HG02678 (cell line): Measurements from ENCODE around the gene RAPGEF2.

Experiments
- ATAC-seq: cut with Tn5 transposase; IDR thresholded peaks from one replicate; pipeline ENCODE4 v1.9.1; 2021; ENCODE audit warnings: mild to moderate bottlenecking, moderate library complexity; ENCODE audit not compliant: unreplicated experiment

RAPGEF2 gene

DNA sequence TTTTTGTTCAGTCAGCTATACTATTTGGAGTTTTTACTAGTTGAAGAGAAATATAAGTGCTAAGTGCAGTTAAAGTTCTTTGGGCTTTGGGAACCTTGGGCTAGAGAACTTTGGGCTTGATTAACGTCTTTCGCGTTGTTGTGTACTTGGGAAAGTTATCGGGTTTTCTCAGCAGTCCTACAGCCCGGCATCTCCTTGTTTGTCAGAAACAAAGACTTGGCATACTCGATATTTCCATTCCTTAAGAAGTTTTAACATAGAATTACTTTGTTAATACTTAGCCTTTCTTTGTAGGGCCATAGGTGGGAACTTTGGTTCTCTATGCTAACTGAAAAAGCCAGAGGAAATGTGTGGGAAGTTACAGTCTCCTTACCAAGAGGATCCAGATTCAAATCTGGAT is 28.7 kb downstream of the RAPGEF2 start:
- no peak for ATAC-seq

DNA sequence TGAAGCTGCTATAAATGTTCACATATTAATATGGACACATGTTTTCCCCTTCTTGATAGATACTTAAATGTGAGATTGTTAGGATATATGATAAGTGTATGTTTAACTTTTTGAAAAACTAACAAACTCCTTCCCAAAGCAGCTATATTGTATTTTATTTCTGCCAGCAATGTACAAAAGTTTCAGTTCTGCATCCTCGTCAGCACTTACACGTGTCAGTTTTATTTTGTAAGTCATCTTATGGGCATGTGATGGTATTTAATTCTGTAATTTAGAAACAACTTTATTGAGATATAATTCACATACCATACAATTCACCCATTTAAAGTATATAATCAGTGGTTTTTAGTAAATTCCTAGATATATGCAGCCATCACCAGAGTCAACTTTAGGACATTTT is 31.6 kb downstream of the RAPGEF2 start:
- no peak for ATAC-seq

DNA sequence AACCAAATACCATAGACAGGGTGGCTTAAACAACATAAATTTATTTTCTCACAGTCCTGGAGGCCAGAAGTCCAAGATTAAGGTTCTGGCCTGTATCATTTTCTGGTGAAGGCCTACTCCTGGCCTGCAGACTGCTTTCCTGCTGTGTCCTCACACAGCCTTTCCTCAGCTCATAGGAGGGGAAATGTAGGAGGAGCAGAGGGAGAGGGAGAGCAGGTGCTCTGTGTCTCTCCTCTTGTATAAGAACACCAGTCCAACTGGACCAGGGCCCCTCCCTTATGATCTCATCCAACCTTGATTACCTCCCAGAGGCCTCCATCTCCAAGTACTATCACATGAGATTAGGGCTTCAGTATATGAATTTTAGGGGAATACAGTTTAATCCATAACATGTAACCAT is 34.3 kb downstream of the RAPGEF2 start:
- ATAC-seq, result no peak

DNA sequence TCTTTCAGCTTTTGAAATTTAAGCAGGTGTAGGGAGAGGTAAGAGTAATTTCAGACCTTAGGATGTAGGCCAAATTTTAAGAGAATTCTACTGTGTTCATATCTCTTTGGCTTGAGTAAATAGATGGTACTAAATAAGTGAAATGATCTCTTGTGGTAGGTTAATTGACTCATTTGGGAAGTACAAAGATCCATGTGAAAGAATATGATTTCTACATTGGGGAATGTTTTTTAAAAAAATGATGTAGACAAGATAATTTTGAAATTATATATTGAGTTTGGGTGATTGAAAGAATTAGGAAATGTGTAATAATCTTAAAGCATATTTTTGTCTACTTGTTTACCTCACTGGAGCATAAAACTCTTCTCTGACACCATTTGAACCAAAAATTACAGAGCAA is 35.6 kb downstream of the RAPGEF2 start:
- no peak for ATAC-seq

GRCh38 chr4:159141193-159141592 is 38.3 kb downstream of the RAPGEF2 start:
- no peak for ATAC-seq

- ATAC-seq, result no peak
Observed at GRCh38 chr4:159142241-159142640, 39.4 kb downstream of the RAPGEF2 start.

DNA sequence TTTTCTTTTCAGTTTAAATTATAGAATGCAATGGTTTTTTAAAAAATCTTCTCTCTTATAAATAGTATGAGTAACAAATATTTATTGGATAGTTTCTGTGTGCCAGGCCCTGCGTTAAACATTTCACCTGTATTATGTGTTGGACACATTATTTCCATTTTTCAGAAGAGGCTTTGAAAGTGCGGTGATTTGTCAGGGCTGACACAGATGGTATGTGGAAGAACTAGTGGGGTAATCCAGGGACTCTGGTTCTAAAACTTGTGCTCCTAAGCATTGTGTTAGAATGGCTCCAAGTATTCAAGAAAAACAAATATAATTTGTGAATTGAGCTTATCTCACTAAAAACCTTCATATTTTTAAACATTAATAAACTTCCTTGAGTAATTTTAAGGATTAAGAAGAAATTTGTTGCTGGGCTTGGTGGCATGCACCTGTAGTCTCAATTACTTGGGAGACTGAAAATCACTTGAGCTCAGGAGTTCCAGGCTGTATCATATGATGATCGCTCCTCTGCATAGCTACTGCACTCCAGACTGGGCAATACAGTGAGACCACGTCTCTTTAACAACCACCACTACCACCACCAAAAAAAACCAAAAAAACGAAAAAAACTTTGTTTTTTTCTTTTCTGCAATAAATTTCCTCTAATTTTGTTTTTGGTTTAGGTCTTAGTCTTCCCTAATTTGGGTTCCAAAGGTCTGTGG is 40.0 kb downstream of the RAPGEF2 start:
- no peak for ATAC-seq

DNA sequence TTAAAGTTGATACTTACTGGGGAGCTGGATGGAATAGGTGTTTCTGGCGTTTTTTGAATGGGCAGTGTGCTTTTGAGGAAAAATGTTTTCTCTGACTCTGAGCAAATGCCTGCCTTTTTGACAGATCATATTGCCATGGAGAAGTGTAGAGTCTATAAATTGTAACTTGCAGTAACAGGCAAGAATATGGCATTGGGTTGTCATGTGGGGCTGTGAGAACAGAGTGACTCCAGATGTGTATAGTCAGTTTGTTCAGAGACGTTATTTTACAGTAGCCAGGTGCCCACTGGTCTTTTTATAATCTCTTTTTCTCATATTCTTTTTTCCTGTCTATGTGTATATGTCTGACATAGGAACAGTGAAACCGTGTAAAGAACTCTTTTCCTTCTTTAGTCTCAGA is 40.8 kb downstream of the RAPGEF2 start:
- no peak for ATAC-seq

- ATAC-seq, result no peak
Observed at GRCh38 chr4:159144112-159144694, 41.3 kb downstream of the RAPGEF2 start.

GRCh38 chr4:159145318-159145991 is 42.6 kb downstream of the RAPGEF2 start:
- ATAC-seq, result no peak

DNA sequence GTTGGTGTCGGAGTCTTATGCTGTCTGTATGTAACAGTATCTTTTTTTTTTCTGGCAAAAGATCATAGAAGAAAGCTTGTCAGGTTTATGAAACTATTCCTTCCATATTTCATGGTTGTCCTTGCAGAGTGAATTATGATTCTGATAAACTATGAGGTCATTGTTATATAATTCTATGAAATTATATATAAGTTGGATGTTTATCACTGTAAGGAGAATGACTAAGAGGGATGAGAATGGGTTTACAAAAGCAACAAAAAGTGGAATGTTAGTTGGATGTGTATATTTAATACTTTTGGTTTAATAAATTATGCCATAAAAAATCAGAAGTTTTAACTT is 43.1 kb downstream of the RAPGEF2 start:
- no peak for ATAC-seq

DNA sequence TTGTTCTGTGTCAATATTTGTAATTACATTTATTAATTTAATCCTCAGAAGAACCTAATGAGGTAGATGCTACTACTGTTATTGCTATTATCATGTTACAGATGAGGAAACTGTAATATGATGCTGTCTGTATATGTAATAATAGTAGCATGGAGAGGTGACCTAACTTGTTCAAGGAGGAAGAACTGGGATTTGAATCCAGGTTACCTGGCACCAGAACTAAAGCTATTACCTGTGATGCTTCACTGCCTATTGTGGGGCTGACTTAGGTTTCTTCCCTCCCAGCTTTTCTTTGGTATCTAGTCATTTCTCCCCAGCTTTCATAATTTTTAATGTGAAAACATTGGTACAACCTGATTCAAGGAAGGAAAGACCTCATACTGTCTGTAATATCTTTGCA is 43.6 kb downstream of the RAPGEF2 start:
- no peak for ATAC-seq

- no peak for ATAC-seq
Observed at GRCh38 chr4:159148441-159148840, 45.6 kb downstream of the RAPGEF2 start.

DNA sequence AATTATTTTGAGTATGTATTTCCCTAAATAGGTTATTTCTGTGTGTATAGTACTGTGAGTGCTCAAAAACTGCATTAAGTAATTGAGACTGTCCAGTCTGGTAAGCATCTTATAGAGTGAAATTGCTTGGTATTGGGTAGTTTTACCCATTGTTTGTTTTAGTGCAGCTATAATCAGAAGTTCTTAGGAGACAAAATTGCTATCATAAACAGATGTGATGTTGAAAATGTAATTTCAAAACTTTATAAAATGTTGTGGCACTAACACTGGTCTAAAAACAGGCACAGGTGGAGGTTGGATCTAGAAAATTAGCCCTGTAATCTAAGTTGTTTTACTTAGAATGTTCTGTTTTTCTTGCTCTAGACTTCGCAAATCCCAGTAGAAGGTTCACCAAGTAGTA is 46.8 kb downstream of the RAPGEF2 start:
- no peak for ATAC-seq

- ATAC-seq, result no peak
Observed at GRCh38 chr4:159150396-159150795, 47.5 kb downstream of the RAPGEF2 start.

DNA sequence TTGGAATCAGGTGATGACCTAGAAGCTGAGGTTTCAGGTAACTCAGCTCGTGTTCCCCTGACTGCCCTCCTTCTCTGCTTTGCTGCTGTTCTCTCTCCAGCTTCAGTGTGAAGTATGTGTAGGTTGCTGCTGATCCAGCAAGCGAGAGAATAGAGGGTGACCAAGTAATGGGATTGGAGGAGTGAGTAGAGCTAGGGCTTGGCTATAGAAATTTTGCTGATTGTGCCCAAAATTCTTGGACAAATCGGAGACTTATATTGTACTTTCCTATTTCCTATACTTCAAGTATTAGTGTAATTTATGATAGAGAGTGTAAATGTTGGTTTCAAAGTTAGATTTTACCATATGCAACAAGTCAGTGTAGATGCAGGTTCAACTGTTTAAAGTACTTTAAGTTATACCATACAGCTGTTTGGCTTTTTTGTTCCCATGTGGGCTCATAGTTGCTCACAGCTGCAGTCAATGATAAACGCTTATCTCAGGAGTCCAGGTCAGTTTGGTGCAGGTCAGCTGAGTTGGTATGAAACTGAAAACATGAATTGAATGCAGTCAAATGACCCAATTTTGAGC is 48.0 kb downstream of the RAPGEF2 start:
- peak; percentile 62 for ATAC-seq

DNA sequence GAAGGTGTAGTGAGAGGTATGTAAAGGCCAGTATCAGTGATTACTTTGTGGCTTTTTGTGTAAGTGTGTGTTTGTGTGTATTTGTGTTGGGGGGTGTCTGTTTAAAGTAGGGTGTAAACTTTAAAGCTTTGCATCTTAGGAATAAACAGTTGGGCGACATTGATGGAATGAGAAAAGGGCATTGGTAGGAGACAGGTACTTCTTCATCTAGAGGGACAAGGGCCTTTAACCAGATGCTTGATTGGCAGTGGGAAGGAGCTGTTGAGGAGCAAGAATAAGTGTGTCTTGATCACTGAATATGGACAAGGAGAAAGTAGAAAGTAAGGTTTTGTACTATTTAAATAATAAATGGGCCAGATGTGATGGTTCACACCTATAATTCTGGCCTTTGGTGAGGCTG is 48.8 kb downstream of the RAPGEF2 start:
- no peak for ATAC-seq

GRCh38 chr4:159152181-159152580 is 49.3 kb downstream of the RAPGEF2 start:
- ATAC-seq, result no peak

DNA sequence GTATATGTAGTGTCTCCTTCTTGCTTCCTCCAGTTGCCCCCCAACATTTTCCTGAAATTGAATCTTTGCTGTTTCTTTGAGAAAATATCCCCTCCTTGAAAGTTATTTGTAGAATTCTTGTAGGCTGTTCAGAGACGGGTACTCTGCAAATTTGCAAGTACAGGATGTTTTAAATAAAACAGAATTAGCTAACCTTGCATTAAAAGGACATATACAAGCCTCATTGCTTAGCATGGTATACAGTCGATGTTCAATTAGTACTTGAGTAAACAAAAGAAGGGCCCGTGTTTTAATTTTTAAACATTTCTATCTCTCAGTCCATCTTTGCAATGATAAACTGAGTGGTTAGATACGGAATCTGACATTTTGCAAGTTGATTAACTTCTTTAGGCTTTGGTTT is 50.8 kb downstream of the RAPGEF2 start:
- no peak for ATAC-seq

DNA sequence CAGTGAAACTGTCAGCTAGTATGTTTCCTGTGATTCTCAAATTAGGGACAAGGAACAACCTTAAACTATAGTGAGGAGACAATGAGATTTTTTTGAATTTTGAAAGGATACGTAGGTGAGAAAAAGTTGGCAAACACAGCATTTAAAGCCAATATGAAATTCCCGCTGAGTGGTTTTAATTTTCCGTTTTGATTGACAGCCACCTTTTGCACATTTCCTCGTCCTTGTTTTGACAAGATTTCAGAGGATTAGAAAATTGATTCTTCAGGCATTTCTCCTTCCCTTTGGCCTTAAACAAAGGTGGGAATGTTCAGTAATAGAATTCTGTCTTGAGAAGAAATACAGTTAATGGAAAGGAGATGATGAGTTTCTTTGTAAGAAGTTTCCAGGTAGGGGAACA is 52.2 kb downstream of the RAPGEF2 start:
- ATAC-seq, result no peak

GRCh38 chr4:159158083-159158617 is 55.3 kb downstream of the RAPGEF2 start:
- no peak for ATAC-seq

DNA sequence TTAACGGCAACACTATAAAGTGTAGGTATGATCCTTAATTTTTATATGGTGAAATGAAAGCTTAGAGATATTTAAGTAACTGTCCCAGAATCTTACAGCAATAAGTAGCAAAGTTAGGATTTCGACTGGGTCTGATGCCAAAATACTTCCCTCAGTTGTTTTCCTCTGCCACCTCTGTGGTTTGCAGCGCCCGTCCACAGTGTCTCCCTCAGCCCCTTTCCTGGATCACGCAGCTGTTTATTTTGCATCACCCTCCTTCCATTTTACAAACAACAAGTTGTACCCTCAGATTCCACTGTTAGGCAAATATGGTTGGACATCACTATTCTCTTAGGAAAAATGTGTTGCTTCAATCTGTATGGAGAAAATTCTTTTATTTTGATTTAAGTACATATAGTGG is 56.1 kb downstream of the RAPGEF2 start:
- ATAC-seq, result no peak
